H9 (cell line): ENCODE measurements around the gene ADAT1. TPM values are rescaled to one million over a fixed set of nuclear protein-coding genes. Genes with fewer than 3 reads are reported as not detected.

Experiments
- DNase-seq: peaks from one replicate; pipeline ENCODE4 v3.0.0-alpha.2; 2017
- H2AFZ ChIP-seq: one replicate; pipeline ENCODE4 v1.6.1; 2013; ENCODE audit warnings: mild to moderate bottlenecking, low read length, control low read depth, moderate library complexity
- H2AK5ac ChIP-seq: 2 replicates; pipeline ENCODE4 v1.6.1; 2013; ENCODE audit warnings: low read length, control low read depth, mixed read lengths; ENCODE audit not compliant: insufficient read length
- H2BK120ac ChIP-seq: one replicate; pipeline ENCODE4 v1.6.1; 2013; ENCODE audit warnings: low read depth, mild to moderate bottlenecking, low read length, control low read depth, inconsistent platforms; ENCODE audit not compliant: poor library complexity, severe bottlenecking
- H2BK12ac ChIP-seq: 2 replicates; pipeline ENCODE4 v1.6.1; 2013; ENCODE audit warnings: low read length, control low read depth, mixed read lengths, low read depth; ENCODE audit not compliant: insufficient read length
- H2BK15ac ChIP-seq: 2 replicates; pipeline ENCODE4 v1.6.1; 2013; ENCODE audit warnings: low read depth, low read length, control low read depth
- H2BK20ac ChIP-seq: one replicate; pipeline ENCODE4 v1.6.1; 2013; ENCODE audit warnings: low read depth, mild to moderate bottlenecking, low read length, control low read depth, inconsistent platforms; ENCODE audit not compliant: poor library complexity, severe bottlenecking
- H2BK5ac ChIP-seq: 2 replicates; pipeline ENCODE4 v1.6.1; 2013; ENCODE audit warnings: low read length, control low read depth, mixed read lengths; ENCODE audit not compliant: insufficient read length
- H3K14ac ChIP-seq: 2 replicates; pipeline ENCODE4 v1.6.1; 2013; ENCODE audit warnings: low read length, control low read depth; ENCODE audit not compliant: insufficient read depth
- H3K18ac ChIP-seq: 2 replicates; pipeline ENCODE4 v1.6.1; 2013; ENCODE audit warnings: low read depth, mild to moderate bottlenecking, mixed read lengths, low read length, control low read depth; ENCODE audit not compliant: insufficient read length
- H3K23ac ChIP-seq: 2 replicates; pipeline ENCODE4 v1.6.1; 2013; ENCODE audit warnings: low read length, control low read depth, mixed read lengths, low read depth; ENCODE audit not compliant: insufficient read length
- H3K23me2 ChIP-seq: 2 replicates; pipeline ENCODE4 v1.6.1; 2013; ENCODE audit warnings: low read depth, mild to moderate bottlenecking, mixed read lengths, low read length, control low read depth; ENCODE audit not compliant: insufficient read length, poor library complexity, severe bottlenecking
- H3K27ac ChIP-seq: 2 replicates; pipeline ENCODE4 v1.5.1; 2013; ENCODE audit warnings: low read length, control low read depth, mixed read lengths, low read depth; ENCODE audit not compliant: insufficient read length
- H3K27me3 ChIP-seq: 2 replicates; pipeline ENCODE4 v1.6.1; 2013; ENCODE audit warnings: low read length, control low read depth, inconsistent platforms; ENCODE audit not compliant: insufficient read depth
- H3K4ac ChIP-seq: 2 replicates; pipeline ENCODE4 v1.6.1; 2013; ENCODE audit warnings: low read depth, mild to moderate bottlenecking, control low read depth, inconsistent platforms, low read length, moderate library complexity
- H3K4me1 ChIP-seq: 2 replicates; pipeline ENCODE4 v1.6.1; 2013; ENCODE audit warnings: low read length, control low read depth, inconsistent platforms; ENCODE audit not compliant: insufficient read depth
- H3K4me2 ChIP-seq: 2 replicates; pipeline ENCODE4 v1.6.1; 2013; ENCODE audit warnings: low read length, control low read depth, mixed read lengths; ENCODE audit not compliant: insufficient read length, insufficient read depth
- H3K56ac ChIP-seq: 2 replicates; pipeline ENCODE4 v1.6.1; 2013; ENCODE audit warnings: low read depth, mild to moderate bottlenecking, mixed read lengths, low read length, control low read depth; ENCODE audit not compliant: insufficient read length
- H3K79me1 ChIP-seq: 2 replicates; pipeline ENCODE4 v1.6.1; 2013; ENCODE audit warnings: low read depth, mild to moderate bottlenecking, moderate library complexity, low read length, control low read depth, inconsistent platforms; ENCODE audit not compliant: insufficient read depth, poor library complexity, severe bottlenecking
- H3K79me2 ChIP-seq: 2 replicates; pipeline ENCODE4 v1.6.1; 2013; ENCODE audit warnings: low read length, control low read depth, inconsistent platforms; ENCODE audit not compliant: insufficient read depth
- H3K9ac ChIP-seq: 2 replicates; pipeline ENCODE4 v1.6.1; 2013; ENCODE audit warnings: low read length, control low read depth, mixed read lengths; ENCODE audit not compliant: insufficient read length; ENCODE audit errors: extremely low read depth
- H3K9me3 ChIP-seq: one replicate; pipeline ENCODE4 v1.6.1; 2013; ENCODE audit warnings: low read depth, low read length, inconsistent platforms; ENCODE audit not compliant: control insufficient read depth
- H3T11ph ChIP-seq: one replicate; pipeline ENCODE4 v1.6.1; 2013; ENCODE audit warnings: mild to moderate bottlenecking, low read length, control low read depth, inconsistent platforms
- H4K20me1 ChIP-seq: one replicate; pipeline ENCODE4 v1.6.1; 2013; ENCODE audit not compliant: control insufficient read depth, insufficient read length, insufficient read depth
- H4K5ac ChIP-seq: 2 replicates; pipeline ENCODE4 v1.6.1; 2013; ENCODE audit warnings: low read depth, mild to moderate bottlenecking, mixed read lengths, low read length, control low read depth; ENCODE audit not compliant: insufficient read length
- H4K8ac ChIP-seq: replicated peaks from 2 replicates; pipeline ENCODE4 v1.6.1; 2013; ENCODE audit warnings: low read length, control low read depth, mixed read lengths, low read depth; ENCODE audit not compliant: insufficient read length
- H4K91ac ChIP-seq: 2 replicates; pipeline ENCODE4 v1.6.1; 2013; ENCODE audit warnings: low read depth, mild to moderate bottlenecking, moderate library complexity, mixed read lengths, low read length, control low read depth; ENCODE audit not compliant: insufficient read length
- H3K27ac Mint-ChIP-seq, 3 experiments: 2 replicates in 2 of 3; 3 replicates in 1 of 3; pipeline ENCODE4 v1.8.0; 2020 to 2021; ENCODE audit warnings: mixed read lengths in 3 of 3, mild to moderate bottlenecking in 1 of 3, moderate library complexity in 1 of 3
- H3K27me3 Mint-ChIP-seq: 2 replicates; pipeline ENCODE4 v1.8.0; 2021; ENCODE audit warnings: low read depth, mild to moderate bottlenecking, moderate library complexity, mixed read lengths
- H3K36me3 Mint-ChIP-seq, 3 experiments: 2 replicates in 2 of 3; 3 replicates in 1 of 3; pipeline ENCODE4 v1.8.0; 2020 to 2021; ENCODE audit warnings: low read depth in 3 of 3, mixed read lengths in 3 of 3; ENCODE audit not compliant: insufficient read depth in 1 of 3
- H3K4me1 Mint-ChIP-seq, 2 experiments: 2 replicates each; pipeline ENCODE4 v1.8.0; 2020; ENCODE audit warnings: mixed read lengths in 2 of 2
- H3K4me3 Mint-ChIP-seq, 2 experiments: 2 replicates in 1 of 2; 3 replicates in 1 of 2; pipeline ENCODE4 v1.8.0; 2020 to 2021; ENCODE audit warnings: mild to moderate bottlenecking in 2 of 2, mixed read lengths in 2 of 2, moderate library complexity in 1 of 2
- H3K9me3 Mint-ChIP-seq, 2 experiments: 2 replicates in 1 of 2; 3 replicates in 1 of 2; pipeline ENCODE4 v1.8.0; 2020; ENCODE audit warnings: mild to moderate bottlenecking in 2 of 2, mixed read lengths in 2 of 2, moderate library complexity in 1 of 2
- WGBS: extraction: QIAGEN DNeasy Blood & Tissue Kit; methylation state at CpG from one replicate; pipeline ENCODE4 v1.1.7; 2013; ENCODE audit warnings: missing lambda C conversion rate, low lambda C conversion rate, mixed read lengths; ENCODE audit not compliant: insufficient read length; ENCODE audit errors: extremely low coverage; 5-methylcytosine and 5-hydroxymethylcytosine counted together
- total RNA-seq: library from RNA; stranded (reverse); gene quantifications from 2 replicates; pipeline ENCODE4 v1.2.1, GENCODE V29; 2021
- TF ChIP-seq, protein P1 (sequence below): fragments of 200-600 bp; sonication (generic); conservative IDR thresholded peaks from 3 replicates; pipeline ENCODE4 v1.8.0; 2021; ENCODE audit warnings: antibody characterized with exemption, mild to moderate bottlenecking

Gene ADAT1
- total RNA-seq, 1 experiment from 2014 or later: 54.2 TPM

DNA sequence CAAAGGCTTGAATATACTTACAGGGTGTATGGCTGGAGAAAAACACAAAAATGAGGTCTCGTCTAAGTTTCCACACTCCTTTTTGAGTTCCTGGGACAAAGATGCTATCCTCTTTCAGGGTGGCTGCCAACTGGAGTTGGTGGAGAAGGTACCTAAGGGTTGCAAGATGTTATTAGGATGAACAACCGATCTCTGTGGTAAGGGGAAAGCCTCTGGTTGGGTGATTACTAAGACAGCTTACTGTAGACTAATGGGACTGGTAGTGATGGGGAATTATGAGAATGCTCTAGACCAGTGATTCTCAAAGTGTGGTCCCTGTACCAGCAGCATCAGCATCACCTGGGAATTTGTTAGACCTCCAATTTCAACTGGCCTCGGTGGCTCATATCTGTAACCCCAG is 6.0 kb downstream of the ADAT1 start:
- no peak overlapping the region for H3K27ac Mint-ChIP-seq

More for the DNA sequence above, 6.0 kb downstream of the ADAT1 start:
- H3K27me3 ChIP-seq: no peaks in the 10 kb centered on the region
- H3K4ac ChIP-seq: no peak overlapping the region
- H3K14ac ChIP-seq: no peak overlapping the region
- H2BK5ac ChIP-seq: no peak overlapping the region
- no peak overlapping the region for H3K4me2 ChIP-seq
- Mint-ChIP-seq H3K9me3 (no peaks in the 10 kb centered on the region), H3K27me3 (no peaks in the 10 kb centered on the region), H3K4me3 (no peak overlapping the region), H3K36me3 (peaks cover 36 to 72% (median 71%) of the 10 kb centered on the region in 3 experiments; a peak in 6 of 7 replicates), H3K4me1 (peaks cover 13 to 14% of the 10 kb centered on the region in 2 experiments)
- no peaks in the 10 kb centered on the region for H3K79me1 ChIP-seq
- H3K18ac ChIP-seq: no peak overlapping the region
- H3K23me2 ChIP-seq: peaks cover under 1% of the 10 kb centered on the region
- no peak overlapping the region for H2BK12ac ChIP-seq
- H4K91ac ChIP-seq: no peak overlapping the region
- no peak overlapping the region for H4K5ac ChIP-seq
- H3K9ac ChIP-seq: no peak overlapping the region
- H4K8ac ChIP-seq: no peak overlapping the region
- no peak overlapping the region for H3K23ac ChIP-seq
- H3K27ac ChIP-seq: no peak overlapping the region
- H3K9me3 ChIP-seq: no peaks in the 10 kb centered on the region
- H2AK5ac ChIP-seq: no peak overlapping the region
- no peak overlapping the region for H2BK20ac ChIP-seq
- H4K20me1 ChIP-seq: no peaks in the 10 kb centered on the region
- no peak overlapping the region for H3T11ph ChIP-seq
- H3K4me1 ChIP-seq: no peaks in the 10 kb centered on the region
- no CpG with 5 or more reads among the region's 3 CpGs for WGBS
- H2BK120ac ChIP-seq: no peak overlapping the region
- H3K79me2 ChIP-seq: no peaks in the 10 kb centered on the region
- no peak overlapping the region for H2AFZ ChIP-seq
- no peak overlapping the region for H2BK15ac ChIP-seq
- TF ChIP-seq, protein P1, sequence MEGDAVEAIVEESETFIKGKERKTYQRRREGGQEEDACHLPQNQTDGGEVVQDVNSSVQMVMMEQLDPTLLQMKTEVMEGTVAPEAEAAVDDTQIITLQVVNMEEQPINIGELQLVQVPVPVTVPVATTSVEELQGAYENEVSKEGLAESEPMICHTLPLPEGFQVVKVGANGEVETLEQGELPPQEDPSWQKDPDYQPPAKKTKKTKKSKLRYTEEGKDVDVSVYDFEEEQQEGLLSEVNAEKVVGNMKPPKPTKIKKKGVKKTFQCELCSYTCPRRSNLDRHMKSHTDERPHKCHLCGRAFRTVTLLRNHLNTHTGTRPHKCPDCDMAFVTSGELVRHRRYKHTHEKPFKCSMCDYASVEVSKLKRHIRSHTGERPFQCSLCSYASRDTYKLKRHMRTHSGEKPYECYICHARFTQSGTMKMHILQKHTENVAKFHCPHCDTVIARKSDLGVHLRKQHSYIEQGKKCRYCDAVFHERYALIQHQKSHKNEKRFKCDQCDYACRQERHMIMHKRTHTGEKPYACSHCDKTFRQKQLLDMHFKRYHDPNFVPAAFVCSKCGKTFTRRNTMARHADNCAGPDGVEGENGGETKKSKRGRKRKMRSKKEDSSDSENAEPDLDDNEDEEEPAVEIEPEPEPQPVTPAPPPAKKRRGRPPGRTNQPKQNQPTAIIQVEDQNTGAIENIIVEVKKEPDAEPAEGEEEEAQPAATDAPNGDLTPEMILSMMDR: no peak
- DNase-seq: no peak
- H3K56ac ChIP-seq: no peak overlapping the region
